HG03159 (cell line): ENCODE results near the gene APMAP.
"Not testable (repeated sequence)": the region's sequence is repeated elsewhere in the genome, so short reads cannot be mapped to it uniquely, and the experiment has no call there.

Source experiments
- ATAC-seq: cut with Tn5 transposase; IDR thresholded peaks from one replicate; pipeline ENCODE4 v1.9.1; 2021; ENCODE audit warnings: mild to moderate bottlenecking, moderate library complexity; ENCODE audit not compliant: unreplicated experiment

The APMAP gene

DNA sequence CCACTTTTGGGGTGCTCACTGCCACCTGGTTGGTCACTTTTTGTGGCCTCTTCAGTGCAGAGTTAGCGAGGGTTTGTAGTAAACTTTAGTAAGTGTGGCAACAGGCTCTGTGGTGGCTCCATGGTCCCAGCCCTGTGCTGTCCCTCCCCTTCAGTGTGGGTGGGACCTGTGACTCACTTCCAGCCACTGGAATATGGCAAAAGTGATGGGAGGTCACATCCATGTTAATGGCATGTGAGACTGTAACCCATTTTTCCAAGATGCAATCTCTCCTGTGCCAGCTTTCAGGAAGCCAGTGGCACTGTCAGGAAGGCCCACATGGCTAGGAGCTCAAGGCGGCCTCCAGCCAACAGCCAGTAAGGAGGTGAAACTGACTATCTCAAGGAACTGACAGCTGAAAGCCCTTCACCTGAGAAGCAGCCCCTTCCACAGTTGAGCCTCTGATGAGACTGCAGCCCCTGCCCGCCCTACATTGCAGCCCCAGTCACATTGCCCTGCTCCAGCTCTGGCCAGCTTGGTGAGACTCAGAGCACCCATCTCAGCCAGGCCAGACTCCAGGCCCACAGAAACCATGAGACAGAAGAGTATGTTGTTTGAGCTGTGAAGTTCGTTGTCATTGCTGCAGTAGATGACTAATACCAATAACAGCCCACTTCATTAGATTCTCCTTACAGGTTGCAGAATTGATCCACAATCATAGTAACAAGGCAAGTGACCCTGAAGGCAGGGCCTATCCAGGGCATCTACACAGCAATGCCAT is 56.6 kb downstream of the APMAP start:
- ATAC-seq, result no peak

DNA sequence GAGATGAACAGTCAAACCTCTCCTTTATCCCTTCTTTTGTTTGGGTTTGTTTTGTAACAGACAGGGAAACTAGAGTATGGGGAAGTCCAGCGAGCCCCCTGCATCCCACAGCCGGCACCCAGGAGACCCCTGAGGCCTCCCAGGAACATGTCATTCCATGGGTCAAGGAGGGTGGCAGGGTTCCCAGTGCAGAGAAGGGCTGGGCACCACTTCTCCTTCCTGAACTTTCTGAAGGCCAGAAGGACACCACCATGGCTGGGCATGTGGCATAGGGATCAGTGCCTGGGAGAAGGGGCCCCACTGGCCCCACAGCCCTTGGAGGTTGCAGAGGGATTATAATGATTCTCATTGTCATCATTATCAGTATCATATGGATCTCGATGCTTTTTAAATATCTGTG is 57.4 kb downstream of the APMAP start:
- ATAC-seq, result no peak

DNA sequence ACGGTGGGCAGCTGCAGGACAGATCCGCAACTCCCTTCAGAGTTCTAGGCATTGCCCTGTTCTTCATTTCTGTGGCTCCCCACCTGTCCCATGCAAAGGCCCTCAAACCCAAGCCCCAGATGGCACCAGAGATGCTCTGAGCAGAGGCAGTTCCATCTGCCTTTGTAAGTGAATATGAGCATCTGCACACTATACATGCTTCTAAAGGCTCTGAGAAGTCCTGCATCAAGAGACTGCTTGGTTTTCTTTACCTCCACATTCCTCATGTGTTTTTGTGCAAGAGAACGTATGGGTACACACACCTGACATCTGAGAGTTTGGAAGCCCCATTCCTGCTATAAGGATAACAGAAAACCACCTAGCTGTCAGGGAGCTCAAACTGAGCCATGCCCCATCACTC is 57.8 kb downstream of the APMAP start:
- no peak for ATAC-seq

DNA sequence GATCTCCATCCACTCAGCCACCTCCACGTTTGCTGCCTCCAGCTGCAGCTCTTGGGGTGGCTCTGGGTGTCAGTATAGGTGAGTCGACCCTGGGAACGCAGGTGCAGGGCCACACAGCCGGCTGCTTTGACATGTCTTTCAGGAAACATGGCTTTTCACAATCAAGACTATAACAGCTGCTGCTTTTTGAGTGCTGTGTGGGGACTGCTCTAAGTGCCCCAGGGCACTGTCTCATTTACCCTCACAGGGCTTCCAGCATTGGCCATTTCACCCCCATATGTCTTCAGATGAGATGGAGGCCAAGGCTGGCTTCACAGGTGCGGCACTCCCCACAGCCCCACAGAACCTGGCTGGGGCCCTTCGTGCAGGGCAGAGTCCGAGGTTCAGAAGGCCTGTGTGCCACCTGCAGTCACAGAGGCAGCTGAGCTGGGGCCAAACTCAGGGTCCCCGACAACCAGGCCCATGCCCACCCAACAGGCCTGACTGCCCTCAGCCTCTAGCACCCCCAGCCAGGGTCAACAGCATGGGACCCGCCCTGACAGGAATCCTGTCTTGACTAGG is 58.4 kb downstream of the APMAP start:
- no peak for ATAC-seq

DNA sequence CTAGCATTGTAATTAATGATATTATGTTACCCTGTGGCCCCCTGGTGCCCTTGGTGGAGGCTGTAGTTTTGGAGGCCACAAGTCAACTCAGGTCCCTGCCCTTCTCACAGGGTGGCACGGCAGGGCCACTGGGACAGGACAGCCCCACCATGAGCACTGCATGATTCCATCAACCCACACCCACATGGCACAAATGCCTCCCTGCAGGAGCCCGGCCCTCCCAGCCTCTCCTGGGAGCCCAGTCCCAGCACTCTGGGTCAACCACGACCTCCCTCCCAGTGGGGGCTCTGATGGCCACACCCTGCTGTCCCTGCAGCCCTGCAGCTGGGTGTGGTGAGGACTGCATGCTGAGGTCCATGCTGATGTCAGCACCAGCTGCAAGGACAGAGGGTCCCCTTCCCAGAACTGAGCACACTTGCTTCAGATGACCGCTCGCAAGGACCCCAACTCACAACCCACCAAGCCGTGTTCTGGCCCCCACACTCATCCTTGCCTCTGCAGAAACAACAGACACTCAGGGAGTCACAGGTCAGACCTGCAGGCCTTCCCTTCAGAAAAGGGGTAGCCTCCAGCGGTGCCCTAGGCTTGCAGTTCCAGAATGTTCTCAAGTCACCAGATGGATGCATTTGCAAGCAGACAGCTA is 59.2 kb downstream of the APMAP start:
- no peak for ATAC-seq

DNA sequence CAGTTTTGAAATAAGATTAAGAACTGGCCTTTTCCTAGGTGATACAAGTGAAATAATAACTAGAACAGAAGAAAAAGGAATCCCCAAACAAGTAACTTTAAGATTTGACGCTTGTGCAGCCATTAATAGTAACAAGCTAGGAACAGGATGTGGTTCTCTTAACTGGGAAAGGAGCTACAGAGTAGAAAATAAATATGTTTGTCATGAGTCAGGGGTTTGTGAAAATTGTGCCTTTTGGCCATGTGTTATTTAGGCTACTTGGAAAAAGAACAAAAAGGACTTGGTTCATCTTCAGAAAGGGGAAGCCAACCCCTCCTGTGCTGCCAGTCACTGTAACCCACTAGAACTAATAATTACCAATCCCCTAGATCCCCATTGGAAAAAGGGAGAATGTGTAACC is 60.7 kb downstream of the APMAP start:
- ATAC-seq, result not testable (repeated sequence)

DNA sequence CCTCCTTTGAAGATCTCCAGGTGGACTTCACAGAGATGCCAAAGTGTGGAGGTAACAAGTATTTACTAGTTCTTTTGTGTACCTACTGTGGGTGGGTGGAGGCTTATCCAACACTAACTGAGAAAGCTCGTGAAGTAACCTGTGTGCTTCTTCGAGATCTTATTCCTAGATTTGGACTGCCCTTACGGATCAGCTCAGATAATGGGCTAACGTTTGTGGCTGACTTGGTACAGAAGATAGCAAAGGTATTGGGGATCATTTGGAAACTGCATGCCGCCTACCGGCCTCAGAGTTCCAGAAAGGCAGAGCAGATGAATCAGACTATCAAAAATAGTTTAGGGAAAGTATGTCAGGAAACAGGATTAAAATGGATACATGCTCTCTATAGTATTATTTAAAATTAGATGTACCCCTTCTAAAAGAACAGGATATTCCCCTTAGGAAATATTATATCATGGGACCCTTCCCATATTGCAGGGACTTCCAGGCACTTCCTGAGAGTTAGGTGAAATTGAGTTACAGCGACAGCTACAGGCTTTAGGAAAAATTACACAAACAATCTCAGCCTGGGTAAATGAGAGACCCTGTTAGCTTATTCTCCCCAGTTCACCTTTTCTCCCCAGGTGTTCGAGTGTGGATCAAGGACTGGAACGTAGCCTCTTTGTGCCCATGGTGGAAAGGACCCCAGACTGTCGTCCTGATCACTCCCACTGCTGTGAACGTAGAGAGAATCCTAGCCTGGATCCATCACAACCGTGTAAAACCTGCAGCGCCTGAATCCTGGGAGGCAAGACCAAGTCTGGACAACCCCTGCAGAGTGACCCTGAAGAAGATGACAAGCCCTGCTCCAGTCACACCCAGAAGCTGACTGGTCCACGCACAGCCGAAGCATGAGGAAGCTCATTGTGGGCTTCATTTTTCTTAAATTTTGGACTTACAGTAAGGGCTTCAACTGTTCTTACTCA is 61.5 kb downstream of the APMAP start:
- not testable (repeated sequence) for ATAC-seq

DNA sequence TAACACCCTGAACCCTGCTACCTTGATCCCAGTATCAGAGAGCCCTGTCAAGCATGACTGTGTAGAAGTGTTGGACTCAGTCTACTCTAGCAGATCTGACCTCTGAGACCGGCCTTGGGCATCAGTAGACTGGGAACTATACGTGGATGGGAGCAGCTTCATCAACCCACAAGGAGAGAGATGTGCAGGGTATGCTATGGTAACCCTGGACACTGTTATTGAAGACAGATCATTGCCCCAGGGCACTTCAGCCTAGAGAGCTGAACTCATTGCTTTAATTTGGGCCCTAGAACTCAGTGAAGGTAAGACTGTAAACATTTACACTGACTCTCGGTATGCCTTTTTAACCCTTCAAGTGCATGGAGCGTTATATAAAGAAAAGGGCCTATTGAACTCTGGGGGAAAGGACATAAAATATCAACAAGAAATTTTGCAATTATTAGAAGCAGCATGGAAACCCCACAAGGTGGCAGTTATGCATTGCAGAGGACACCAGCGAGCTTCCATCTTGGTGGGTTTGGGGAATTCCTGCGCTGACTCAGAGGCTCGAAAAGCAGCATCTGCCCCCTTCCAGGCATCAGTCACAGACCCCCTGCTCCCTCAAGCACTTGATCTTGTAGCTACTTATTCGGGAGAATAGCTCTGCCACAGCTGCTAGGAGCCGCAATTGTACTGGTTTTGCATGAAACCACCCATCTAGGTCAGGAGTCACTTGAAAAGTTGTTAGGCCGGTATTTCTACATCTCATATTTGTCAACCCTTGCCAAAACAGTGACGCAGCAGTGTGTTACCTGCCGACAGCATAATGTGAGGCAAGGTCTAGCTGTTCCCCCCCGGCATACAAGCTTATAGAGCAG is 62.5 kb downstream of the APMAP start:
- ATAC-seq, result not testable (repeated sequence)

DNA sequence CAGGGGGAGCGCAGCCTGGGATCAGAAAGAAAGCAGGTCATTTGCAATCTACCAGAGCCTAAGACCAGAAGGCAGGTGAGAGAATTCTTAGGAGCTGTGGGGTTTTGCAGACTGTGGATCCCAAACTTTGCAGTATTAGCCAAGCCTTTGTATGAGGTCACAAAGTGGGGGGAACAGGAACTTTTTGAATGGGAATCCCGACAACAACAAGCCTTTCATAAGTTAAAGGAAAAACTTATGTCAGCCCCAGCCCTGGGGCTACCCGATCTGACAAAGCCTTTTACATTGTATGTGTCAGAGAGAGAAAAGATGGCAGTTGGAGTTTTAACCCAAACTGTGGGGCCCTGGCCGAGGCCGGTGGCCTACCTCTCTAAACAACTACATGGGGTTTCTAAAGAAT is 63.3 kb downstream of the APMAP start:
- not testable (repeated sequence) for ATAC-seq

DNA sequence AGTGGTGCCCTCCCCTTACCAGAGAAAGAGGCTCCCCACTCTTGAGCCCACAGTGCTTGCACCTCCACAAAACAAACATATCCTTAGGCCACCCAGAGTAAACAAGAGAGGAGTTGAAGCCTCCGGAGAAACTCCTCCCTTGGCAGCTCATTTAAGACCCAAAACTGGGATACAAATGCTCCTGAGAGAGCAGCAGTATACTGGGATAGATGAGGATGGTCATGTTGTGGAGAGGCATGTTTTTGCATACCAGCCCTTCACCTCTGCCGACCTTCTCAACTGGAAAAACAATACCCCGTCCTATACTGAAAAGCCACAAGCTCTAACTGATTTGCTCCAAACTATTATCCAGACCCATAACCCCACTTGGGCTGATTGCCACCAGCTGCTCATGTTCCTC is 71.8 kb downstream of the APMAP start:
- ATAC-seq, result not testable (repeated sequence)

DNA sequence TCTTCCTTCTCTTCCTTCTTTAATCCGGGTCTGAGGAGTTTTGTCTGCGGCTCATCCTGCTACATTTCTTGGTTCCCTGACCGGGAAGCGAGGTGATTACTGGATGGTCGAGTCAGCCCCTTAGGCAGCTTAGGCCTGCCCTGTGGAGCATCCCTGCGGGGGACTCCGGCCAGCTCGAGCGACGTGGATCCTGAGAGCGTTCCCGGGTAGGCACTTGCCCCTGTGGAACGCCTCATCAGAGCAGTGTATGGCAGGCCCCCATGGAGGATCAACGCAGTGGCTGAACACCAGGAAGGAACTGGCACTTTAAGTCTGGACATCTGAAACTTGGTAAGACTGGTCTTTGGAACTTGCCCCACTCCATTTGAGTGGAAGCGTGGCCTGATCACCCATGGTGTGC is 72.9 kb downstream of the APMAP start:
- ATAC-seq, result not testable (repeated sequence)

DNA sequence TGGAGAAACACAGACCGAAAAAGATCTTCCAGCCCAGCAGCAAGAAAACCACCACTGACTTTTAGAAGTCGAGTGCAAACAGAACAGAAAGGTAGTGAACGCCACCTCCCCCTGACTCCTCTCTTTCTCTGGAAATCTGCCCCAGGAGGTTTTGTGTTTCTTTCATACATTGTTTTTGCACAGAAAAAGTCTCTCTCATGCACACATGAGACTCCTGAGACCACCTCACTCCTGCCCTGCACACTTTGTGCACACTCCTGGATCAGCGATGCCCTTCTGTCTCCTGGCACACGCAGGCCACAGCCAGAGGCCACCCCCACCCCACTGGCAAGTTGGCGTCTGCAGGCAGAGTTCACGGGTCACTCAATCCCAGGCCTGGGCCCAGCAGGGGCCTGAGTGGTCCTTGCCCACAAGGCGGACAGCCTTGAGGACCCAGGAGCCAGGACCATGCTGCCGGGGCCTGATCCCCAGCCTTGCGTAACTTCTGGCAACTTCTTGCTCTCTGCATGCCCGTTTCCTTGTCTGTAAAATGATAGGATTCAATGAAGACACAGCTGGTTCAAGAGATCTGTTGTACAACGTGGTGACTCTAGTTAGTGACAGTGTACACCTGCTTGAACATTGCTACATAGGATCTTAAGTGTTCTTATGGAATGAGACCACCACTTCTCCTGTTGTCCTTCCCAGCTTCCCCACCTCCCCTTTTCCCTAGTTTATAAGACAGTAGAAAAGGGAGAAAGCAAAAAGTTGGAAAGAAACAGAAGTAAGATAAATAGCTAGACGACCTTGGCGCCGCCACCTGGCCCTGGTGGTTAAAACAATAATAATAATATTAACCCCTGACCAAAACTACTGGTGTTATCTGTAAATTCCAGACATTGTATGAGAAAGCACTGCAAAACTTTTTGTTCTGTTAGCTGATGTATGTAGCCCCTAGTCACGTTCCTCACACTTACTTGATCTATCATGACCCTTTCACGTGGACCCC is 73.7 kb downstream of the APMAP start:
- no peak for ATAC-seq

DNA sequence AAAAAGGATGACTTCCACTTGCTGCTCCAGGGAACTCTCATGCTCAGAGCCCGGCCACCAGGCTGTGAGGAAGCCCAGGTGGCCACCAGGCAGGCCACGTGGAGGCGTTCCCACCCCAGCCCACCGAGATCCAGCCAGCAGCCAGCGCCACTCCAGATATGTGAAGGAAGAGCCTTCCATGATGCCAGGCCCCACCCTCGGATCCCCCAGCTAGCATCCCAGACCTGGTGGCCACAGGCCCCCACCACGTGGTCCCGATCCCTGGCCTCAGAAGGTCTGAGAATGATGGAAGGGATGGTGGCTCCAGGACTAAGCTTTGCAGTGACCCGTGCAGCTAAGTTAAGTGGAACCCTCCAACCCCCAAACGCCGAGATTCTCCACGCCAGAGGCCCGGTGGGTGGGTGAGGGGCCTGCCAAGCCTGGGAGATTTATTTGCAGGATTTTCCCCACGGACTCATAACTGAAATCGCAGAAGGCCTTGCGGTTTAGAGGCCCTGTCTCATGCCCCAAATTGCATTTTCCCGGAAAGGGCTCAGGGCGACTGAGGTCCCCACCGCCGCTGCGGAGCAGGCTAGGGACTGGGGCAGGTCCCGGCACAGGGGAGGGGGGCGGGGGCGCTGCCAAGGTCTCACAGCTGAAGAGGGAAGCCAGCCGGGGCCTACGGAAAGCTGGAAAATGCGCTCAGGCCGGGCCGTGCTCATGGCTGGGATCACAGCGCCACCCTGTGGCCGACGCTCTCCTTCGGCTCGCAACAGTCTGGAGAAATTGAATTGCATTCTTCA is 74.6 kb downstream of the APMAP start:
- ATAC-seq, result no peak

DNA sequence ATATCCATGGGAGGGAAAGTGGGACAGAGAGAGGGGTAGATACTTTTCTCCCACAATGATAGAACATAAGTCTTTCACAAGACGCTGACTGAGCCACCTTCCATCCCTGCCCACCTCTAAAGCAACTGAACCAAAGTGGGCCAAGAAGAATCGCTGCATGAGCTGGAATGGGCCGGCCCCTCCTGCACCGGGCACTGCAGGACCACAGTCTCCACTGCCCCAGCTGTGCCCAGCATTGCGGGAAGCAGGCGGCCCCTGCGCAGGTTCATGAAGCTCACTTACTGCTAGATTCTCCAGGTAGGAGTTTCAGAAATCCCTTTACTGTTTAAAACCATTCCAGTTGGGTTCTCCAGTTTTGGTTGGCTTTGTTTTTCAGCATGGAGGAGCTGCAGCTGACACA is 75.5 kb downstream of the APMAP start:
- no peak for ATAC-seq

DNA sequence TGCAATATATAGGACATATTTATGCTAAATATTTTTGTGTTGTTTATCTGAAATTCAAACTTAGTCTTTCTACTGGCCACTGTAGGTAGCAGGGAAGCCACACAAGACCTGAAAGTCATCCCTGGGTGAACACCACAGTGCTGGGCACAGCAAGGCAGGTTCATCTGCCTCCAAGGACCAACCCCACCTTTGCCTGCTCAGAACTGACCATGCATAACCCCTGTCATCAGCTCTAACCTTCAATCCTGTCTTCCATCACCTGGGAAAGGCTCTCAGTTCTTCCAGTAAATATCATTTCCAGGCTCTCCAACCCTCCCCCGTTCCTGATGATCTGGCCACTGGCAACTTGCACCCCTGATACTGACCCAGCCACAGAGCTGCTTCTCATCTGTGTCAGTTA is 76.1 kb downstream of the APMAP start:
- ATAC-seq, result no peak

DNA sequence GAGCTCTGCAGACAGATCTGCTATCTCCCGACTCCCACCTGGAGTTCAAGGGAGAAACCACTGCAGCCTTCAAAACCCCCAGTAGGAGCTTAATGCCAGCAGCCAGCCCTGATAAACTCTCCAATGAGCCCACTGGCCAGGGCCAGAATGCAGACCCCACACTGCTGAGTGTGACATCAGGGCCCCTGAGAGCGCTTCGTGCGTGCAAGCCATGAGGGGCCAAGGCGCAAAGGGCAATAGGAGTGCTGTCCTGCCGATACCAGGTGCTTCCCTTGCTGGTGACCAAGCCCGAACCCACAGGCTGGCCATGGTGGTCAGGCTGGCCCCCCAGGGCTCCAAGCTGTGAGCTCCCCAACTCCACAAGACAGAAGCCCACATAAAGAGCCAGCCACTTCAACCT is 76.7 kb downstream of the APMAP start:
- no peak for ATAC-seq

DNA sequence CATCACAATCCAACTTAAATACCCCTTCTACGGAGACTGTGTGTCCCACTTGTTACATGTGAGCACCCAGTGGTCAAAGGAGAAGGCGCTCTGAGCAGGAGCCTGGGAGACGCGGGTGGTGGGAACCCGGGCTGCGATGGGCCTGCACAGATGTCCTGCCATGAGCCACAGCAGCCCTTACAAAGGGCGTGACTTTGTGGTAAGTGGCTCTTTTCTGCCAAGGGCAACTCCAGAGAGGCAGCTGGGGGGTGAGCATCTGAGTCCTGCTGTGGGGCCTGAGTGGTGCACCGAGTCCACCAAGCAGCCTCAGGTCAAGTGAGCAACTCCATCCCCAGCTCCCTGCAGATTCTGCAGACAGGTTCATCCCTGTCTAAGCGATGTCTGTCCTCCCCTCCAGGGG is 77.1 kb downstream of the APMAP start:
- ATAC-seq, result no peak
